Activated CD8-positive, alpha-beta memory T cell treated with anti-CD3 and anti-CD28 coated beads, Interleukin-2, amount 10 ng/mL, durations not matched to agents 7 days and 5 days (primary cell): ENCODE results near the gene ACTRT2. TPM values are rescaled to one million over a fixed set of nuclear protein-coding genes. Genes with fewer than 3 reads are reported as not detected.

ENCODE experiments used
- ATAC-seq: fragments of 150-1000 bp; cut with Tn5 transposase; one replicate; pipeline ENCODE4 v1.10.0; 2021; ENCODE audit warnings: moderate library complexity
- CTCF ChIA-PET: fragments of 350-600 bp; sonication (Branson Sonifier 250); formaldehyde crosslinking; loops from one replicate; lab custom pipeline; 2021; ENCODE audit warnings: antibody characterized with exemption; lab: Charles Lee
- DNase-seq: peaks from one replicate; pipeline ENCODE4 v3.0.0-alpha.2; 2020
- H3K27ac Mint-ChIP-seq: one replicate; pipeline ENCODE4 v1.8.0; 2021; ENCODE audit warnings: mild to moderate bottlenecking, mixed read lengths
- H3K27me3 Mint-ChIP-seq: one replicate; pipeline ENCODE4 v1.8.0; 2021; ENCODE audit warnings: mixed read lengths
- H3K36me3 Mint-ChIP-seq: one replicate; pipeline ENCODE4 v1.8.0; 2021; ENCODE audit warnings: mild to moderate bottlenecking, mixed read lengths
- H3K4me1 Mint-ChIP-seq: one replicate; pipeline ENCODE4 v1.8.0; 2021; ENCODE audit warnings: mixed read lengths
- H3K4me3 Mint-ChIP-seq: one replicate; pipeline ENCODE4 v1.8.0; 2021; ENCODE audit warnings: mild to moderate bottlenecking, moderate library complexity, mixed read lengths
- H3K9me3 Mint-ChIP-seq: one replicate; pipeline ENCODE4 v1.8.0; 2022; ENCODE audit warnings: low read depth, mixed read lengths
- total RNA-seq, 2 experiments: library from RNA; stranded (reverse); gene quantifications; one replicate each; pipeline ENCODE4 v1.2.3, GENCODE V29; 2021

The ACTRT2 gene
- total RNA-seq, 2 experiments from 2014 or later = not detected

- H3K4me1 Mint-ChIP-seq = no peaks in the 10 kb centered on the region
- CTCF ChIA-PET = no interaction called here
- DNase-seq = no peak
- H3K9me3 Mint-ChIP-seq = no peaks in the 10 kb centered on the region
- H3K27ac Mint-ChIP-seq = no peak overlapping the region
- H3K27me3 Mint-ChIP-seq = no peaks in the 10 kb centered on the region
- no peak overlapping the region for H3K4me3 Mint-ChIP-seq
- ATAC-seq = no peak
- H3K36me3 Mint-ChIP-seq = no peaks in the 10 kb centered on the region
These were observed 39.6 kb downstream of the ACTRT2 start for GRCh38 chr1:3060601-3061551.

- no peak for DNase-seq
- no peak for ATAC-seq
- H3K4me1 Mint-ChIP-seq = no peaks in the 10 kb centered on the region
- no peaks in the 10 kb centered on the region for H3K27me3 Mint-ChIP-seq
- no peaks in the 10 kb centered on the region for H3K36me3 Mint-ChIP-seq
- no peaks in the 10 kb centered on the region for H3K9me3 Mint-ChIP-seq
- no peak overlapping the region for H3K27ac Mint-ChIP-seq
- CTCF ChIA-PET = no interaction called here
- no peak overlapping the region for H3K4me3 Mint-ChIP-seq
These were observed 40.3 kb downstream of the ACTRT2 start for GRCh38 chr1:3061566-3061965.

- CTCF ChIA-PET = no interaction called here
- no peaks in the 10 kb centered on the region for H3K4me1 Mint-ChIP-seq
- DNase-seq (no peak), ATAC-seq (no peak)
- H3K9me3 Mint-ChIP-seq = no peaks in the 10 kb centered on the region
- H3K27me3 Mint-ChIP-seq = peaks cover 3% of the 10 kb centered on the region
- H3K4me3 Mint-ChIP-seq = no peak overlapping the region
- H3K36me3 Mint-ChIP-seq = no peaks in the 10 kb centered on the region
- H3K27ac Mint-ChIP-seq = no peak overlapping the region
These were observed 40.8 kb downstream of the ACTRT2 start for GRCh38 chr1:3061981-3062615.

- no peak for ATAC-seq
- Mint-ChIP-seq H3K27me3 (peaks cover 7% of the 10 kb centered on the region), H3K27ac (no peak overlapping the region), H3K9me3 (no peaks in the 10 kb centered on the region), H3K4me1 (no peaks in the 10 kb centered on the region), H3K4me3 (no peak overlapping the region), H3K36me3 (no peaks in the 10 kb centered on the region)
- CTCF ChIA-PET = no interaction called here
- no peak for DNase-seq
These were observed 41.5 kb downstream of the ACTRT2 start for GRCh38 chr1:3062616-3063378.

- Mint-ChIP-seq H3K4me1 (no peaks in the 10 kb centered on the region), H3K9me3 (no peaks in the 10 kb centered on the region), H3K27me3 (peaks cover 9% of the 10 kb centered on the region), H3K4me3 (no peak overlapping the region), H3K27ac (no peak overlapping the region), H3K36me3 (no peaks in the 10 kb centered on the region)
- CTCF ChIA-PET = no interaction called here
- DNase-seq = no peak
- ATAC-seq = no peak
These were observed 42.4 kb downstream of the ACTRT2 start for GRCh38 chr1:3063379-3064295.

- Mint-ChIP-seq H3K4me3 (no peak overlapping the region), H3K4me1 (peaks cover 2% of the 10 kb centered on the region), H3K36me3 (peaks cover 2% of the 10 kb centered on the region), H3K9me3 (no peaks in the 10 kb centered on the region), H3K27ac (no peak overlapping the region), H3K27me3 (peaks cover 13% of the 10 kb centered on the region)
- CTCF ChIA-PET = no interaction called here
- DNase-seq = no peak
- no peak for ATAC-seq
These were observed 43.1 kb downstream of the ACTRT2 start for GRCh38 chr1:3064296-3064850.

GRCh38 chr1:3064901-3065300 is 43.6 kb downstream of the ACTRT2 start:
- ATAC-seq = no peak
- CTCF ChIA-PET = no interaction called here
- Mint-ChIP-seq H3K36me3 (peaks cover 2% of the 10 kb centered on the region), H3K9me3 (no peaks in the 10 kb centered on the region), H3K4me3 (no peak overlapping the region), H3K4me1 (peaks cover 2% of the 10 kb centered on the region), H3K27me3 (peaks cover 15% of the 10 kb centered on the region), H3K27ac (no peak overlapping the region)
- no peak for DNase-seq

GRCh38 chr1:3065396-3065795 is 44.1 kb downstream of the ACTRT2 start:
- H3K9me3 Mint-ChIP-seq = no peaks in the 10 kb centered on the region
- no peak overlapping the region for H3K27ac Mint-ChIP-seq
- DNase-seq = no peak
- CTCF ChIA-PET = no interaction called here
- peaks cover 2% of the 10 kb centered on the region for H3K36me3 Mint-ChIP-seq
- H3K27me3 Mint-ChIP-seq = peaks cover 15% of the 10 kb centered on the region
- ATAC-seq = no peak
- peaks cover 2% of the 10 kb centered on the region for H3K4me1 Mint-ChIP-seq
- H3K4me3 Mint-ChIP-seq = no peak overlapping the region

GRCh38 chr1:3065797-3066196 is 44.5 kb downstream of the ACTRT2 start:
- H3K36me3 Mint-ChIP-seq = peaks cover 2% of the 10 kb centered on the region
- H3K27me3 Mint-ChIP-seq = peaks cover 16% of the 10 kb centered on the region
- ATAC-seq (no peak), DNase-seq (no peak)
- no peak overlapping the region for H3K4me3 Mint-ChIP-seq
- no peaks in the 10 kb centered on the region for H3K9me3 Mint-ChIP-seq
- H3K4me1 Mint-ChIP-seq = peaks cover 2% of the 10 kb centered on the region
- H3K27ac Mint-ChIP-seq = no peak overlapping the region
- CTCF ChIA-PET = no interaction called here

- Mint-ChIP-seq H3K9me3 (no peaks in the 10 kb centered on the region), H3K4me1 (peaks cover 2% of the 10 kb centered on the region), H3K36me3 (peaks cover 2% of the 10 kb centered on the region), H3K4me3 (no peak overlapping the region), H3K27me3 (peaks cover 19% of the 10 kb centered on the region), H3K27ac (no peak overlapping the region)
- CTCF ChIA-PET = no interaction called here
- DNase-seq = no peak
- ATAC-seq = no peak
These were observed 45.0 kb downstream of the ACTRT2 start for GRCh38 chr1:3066250-3066711.

- CTCF ChIA-PET = no interaction called here
- H3K27me3 Mint-ChIP-seq = peaks cover 24% of the 10 kb centered on the region
- no peak overlapping the region for H3K4me3 Mint-ChIP-seq
- no peak overlapping the region for H3K27ac Mint-ChIP-seq
- ATAC-seq = no peak
- peaks cover 2% of the 10 kb centered on the region for H3K36me3 Mint-ChIP-seq
- DNase-seq = no peak
- H3K4me1 Mint-ChIP-seq = peaks cover 2% of the 10 kb centered on the region
- H3K9me3 Mint-ChIP-seq = no peaks in the 10 kb centered on the region
These were observed 45.6 kb downstream of the ACTRT2 start for GRCh38 chr1:3066826-3067225.

- Mint-ChIP-seq H3K27me3 (peaks cover 29% of the 10 kb centered on the region), H3K9me3 (no peaks in the 10 kb centered on the region), H3K4me1 (peaks cover 2% of the 10 kb centered on the region), H3K36me3 (peaks cover 2% of the 10 kb centered on the region), H3K27ac (no peak overlapping the region), H3K4me3 (no peak overlapping the region)
- ATAC-seq (no peak), DNase-seq (no peak)
- CTCF ChIA-PET = no interaction called here
These were observed 46.0 kb downstream of the ACTRT2 start for GRCh38 chr1:3067301-3067670.
